ENCODE results near the gene LYPLAL1.

DNA sequence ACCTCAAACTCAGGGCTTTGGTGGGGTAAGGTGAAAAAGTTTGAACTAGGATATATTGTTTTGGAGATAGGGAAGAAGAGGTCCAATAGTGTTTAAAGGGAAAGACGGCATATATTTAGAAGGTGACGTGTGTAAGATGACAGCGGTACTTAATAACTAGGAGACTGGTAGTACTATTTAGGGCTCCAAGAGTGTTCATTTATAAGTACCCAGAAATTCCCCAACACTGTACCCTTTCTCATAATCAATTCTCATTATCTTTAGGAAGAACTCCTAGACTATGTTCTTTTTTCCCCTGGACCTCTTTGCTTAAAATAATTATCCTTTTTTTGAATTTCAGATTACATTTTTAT lies 1.5 kb downstream of the LYPLAL1 start:
- TF ChIP-seq YY1 (IDR thresholded peaks at IDR 0.05; ENCODE audit: borderline replicate concordance in 1 of 3, control insufficient read depth in 1 of 3, extremely low read depth in 1 of 3, insufficient read depth in 3 of 3, insufficient read length in 1 of 3, insufficient replicate concordance in 2 of 3, low read depth in 1 of 3, low read length in 2 of 3) (no peak), HDAC2 (IDR thresholded peaks at IDR 0.05) (no peak), HCFC1 (IDR thresholded peaks at IDR 0.05; ENCODE audit: low read depth, low read length) (no peak), CHD2 (IDR thresholded peaks at IDR 0.05; ENCODE audit: low read depth, low read length) (no peak), POU5F1 (IDR thresholded peaks at IDR 0.05; ENCODE audit: borderline replicate concordance, low read depth, low read length, partially characterized antibody) (no peak), ZBTB1 (CRISPR knock-in tag; IDR thresholded peaks at IDR 0.05; ENCODE audit: borderline replicate concordance, low read depth) (no peak)
- TF ChIP-seq, protein P1, sequence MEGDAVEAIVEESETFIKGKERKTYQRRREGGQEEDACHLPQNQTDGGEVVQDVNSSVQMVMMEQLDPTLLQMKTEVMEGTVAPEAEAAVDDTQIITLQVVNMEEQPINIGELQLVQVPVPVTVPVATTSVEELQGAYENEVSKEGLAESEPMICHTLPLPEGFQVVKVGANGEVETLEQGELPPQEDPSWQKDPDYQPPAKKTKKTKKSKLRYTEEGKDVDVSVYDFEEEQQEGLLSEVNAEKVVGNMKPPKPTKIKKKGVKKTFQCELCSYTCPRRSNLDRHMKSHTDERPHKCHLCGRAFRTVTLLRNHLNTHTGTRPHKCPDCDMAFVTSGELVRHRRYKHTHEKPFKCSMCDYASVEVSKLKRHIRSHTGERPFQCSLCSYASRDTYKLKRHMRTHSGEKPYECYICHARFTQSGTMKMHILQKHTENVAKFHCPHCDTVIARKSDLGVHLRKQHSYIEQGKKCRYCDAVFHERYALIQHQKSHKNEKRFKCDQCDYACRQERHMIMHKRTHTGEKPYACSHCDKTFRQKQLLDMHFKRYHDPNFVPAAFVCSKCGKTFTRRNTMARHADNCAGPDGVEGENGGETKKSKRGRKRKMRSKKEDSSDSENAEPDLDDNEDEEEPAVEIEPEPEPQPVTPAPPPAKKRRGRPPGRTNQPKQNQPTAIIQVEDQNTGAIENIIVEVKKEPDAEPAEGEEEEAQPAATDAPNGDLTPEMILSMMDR (IDR thresholded peaks at IDR 0.05 in 2 of 3, conservative IDR thresholded peaks at IDR 0.05 in 1 of 3; ENCODE audit: insufficient read depth in 2 of 3, low read depth in 1 of 3, low read length in 3 of 3) = no peak
- TF ChIP-seq, protein P2, sequence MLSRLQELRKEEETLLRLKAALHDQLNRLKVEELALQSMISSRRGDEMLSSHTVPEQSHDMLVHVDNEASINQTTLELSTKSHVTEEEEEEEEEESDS (CRISPR knock-in tag; IDR thresholded peaks at IDR 0.05) = no peak
- TF ChIP-seq, protein P3, sequence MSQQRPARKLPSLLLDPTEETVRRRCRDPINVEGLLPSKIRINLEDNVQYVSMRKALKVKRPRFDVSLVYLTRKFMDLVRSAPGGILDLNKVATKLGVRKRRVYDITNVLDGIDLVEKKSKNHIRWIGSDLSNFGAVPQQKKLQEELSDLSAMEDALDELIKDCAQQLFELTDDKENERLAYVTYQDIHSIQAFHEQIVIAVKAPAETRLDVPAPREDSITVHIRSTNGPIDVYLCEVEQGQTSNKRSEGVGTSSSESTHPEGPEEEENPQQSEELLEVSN (IDR thresholded peaks at IDR 0.05; ENCODE audit: borderline replicate concordance in 1 of 2, extremely low read depth in 1 of 2, insufficient read depth in 1 of 2, insufficient read length in 1 of 2, low read depth in 1 of 2, low read length in 1 of 2, poor library complexity in 1 of 2, severe bottlenecking in 1 of 2) = no peak
